NB4 (cell line): ENCODE results near the gene CCAR1.

Source experiments
- MYC ChIP-seq: IDR thresholded peaks from 2 replicates; pipeline ENCODE4 v1.6.1; 2011; ENCODE audit warnings: low read depth, low read length
- POLR2A ChIP-seq: IDR thresholded peaks from 2 replicates; pipeline ENCODE4 v1.6.1; 2011; ENCODE audit warnings: mild to moderate bottlenecking; ENCODE audit not compliant: insufficient read length; ENCODE audit errors: extremely low read depth
- TF ChIP-seq, protein P1 (sequence below): IDR thresholded peaks from one replicate; pipeline ENCODE4 v1.5.1; 2012; ENCODE audit warnings: low read depth, low read length
- TF ChIP-seq, protein P2 (sequence below): IDR thresholded peaks from 2 replicates; pipeline ENCODE4 v1.6.1; 2011; ENCODE audit warnings: low read depth, low read length

DNA sequence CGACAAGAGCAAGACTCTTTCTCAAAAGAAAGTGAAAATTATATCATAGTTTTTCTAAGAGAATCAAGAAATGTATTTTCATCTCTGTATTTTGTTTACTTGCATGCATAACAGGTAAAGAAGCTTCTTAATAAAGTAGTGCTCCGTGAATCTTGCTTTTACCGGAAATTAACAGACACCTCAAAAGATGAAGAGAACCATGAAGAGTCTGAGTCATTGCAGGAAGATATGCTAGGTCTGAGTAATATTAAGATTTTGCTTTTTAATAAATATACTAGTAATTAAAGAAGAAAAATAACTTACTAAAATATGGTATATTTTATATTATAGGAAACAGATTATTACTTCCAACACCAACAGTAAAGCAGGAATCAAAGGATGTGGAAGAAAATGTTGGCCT is 66.8 kb downstream of the CCAR1 start:
- TF ChIP-seq, protein P1, sequence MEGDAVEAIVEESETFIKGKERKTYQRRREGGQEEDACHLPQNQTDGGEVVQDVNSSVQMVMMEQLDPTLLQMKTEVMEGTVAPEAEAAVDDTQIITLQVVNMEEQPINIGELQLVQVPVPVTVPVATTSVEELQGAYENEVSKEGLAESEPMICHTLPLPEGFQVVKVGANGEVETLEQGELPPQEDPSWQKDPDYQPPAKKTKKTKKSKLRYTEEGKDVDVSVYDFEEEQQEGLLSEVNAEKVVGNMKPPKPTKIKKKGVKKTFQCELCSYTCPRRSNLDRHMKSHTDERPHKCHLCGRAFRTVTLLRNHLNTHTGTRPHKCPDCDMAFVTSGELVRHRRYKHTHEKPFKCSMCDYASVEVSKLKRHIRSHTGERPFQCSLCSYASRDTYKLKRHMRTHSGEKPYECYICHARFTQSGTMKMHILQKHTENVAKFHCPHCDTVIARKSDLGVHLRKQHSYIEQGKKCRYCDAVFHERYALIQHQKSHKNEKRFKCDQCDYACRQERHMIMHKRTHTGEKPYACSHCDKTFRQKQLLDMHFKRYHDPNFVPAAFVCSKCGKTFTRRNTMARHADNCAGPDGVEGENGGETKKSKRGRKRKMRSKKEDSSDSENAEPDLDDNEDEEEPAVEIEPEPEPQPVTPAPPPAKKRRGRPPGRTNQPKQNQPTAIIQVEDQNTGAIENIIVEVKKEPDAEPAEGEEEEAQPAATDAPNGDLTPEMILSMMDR: no peak
- TF ChIP-seq POLR2A (no peak), MYC (no peak)
- TF ChIP-seq, protein P2, sequence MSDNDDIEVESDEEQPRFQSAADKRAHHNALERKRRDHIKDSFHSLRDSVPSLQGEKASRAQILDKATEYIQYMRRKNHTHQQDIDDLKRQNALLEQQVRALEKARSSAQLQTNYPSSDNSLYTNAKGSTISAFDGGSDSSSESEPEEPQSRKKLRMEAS: no peak
